COLO668 (cell line): ENCODE data around the gene DMAC2L.
A peak's percentile ranks its signal among the peaks of the same experiment; 100 is the strongest.
"Not testable (repeated sequence)": the region's sequence is repeated elsewhere in the genome, so short reads cannot be mapped to it uniquely, and the experiment has no call there.

Source experiments
- DNase-seq: peaks from one replicate; lab custom pipeline; 2025; ENCODE audit not compliant: unreplicated experiment; lab: John Stamatoyannopoulos, UW

Gene DMAC2L, protein sequence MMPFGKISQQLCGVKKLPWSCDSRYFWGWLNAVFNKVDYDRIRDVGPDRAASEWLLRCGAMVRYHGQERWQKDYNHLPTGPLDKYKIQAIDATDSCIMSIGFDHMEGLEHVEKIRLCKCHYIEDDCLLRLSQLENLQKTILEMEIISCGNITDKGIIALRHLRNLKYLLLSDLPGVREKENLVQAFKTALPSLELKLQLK

DNA sequence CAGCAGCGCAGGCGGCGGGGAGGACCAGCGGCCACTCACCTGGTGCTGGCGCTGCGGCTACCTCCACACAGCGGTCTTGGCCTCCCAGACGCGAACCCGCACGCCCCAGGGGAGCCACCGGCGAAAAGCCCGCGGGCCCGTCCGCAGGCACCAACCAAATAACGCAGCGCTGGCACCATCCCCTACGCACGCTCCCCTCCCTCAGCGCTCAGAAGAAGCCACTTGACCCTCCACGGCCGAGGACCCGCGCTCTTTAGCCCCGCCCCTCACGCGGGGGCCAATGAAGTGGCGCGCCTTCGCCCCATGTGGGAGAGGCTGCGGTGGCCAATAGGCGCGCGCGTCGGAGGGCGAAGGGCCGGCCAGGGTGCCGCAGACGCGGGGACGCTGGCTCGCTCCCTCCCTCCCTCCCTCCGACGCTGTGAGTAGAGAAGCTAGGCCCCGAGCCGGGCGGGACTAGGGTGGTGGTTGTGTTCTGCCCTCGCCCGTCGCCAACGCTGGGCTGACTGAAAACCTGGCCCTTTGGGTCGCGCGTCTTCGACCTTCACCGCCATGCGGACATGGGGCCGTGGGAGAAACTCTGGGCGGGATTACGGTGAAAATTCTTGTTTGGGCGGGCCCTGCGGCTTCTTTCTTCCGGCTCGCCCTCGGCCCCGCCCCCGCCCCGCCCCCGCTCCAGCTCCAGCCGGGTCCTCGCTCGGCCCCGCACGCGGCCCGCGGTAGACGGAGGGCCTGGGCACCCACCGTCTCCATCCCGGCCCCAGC, at the start of gene DMAC2L, which contains the start of gene L2HGDH:
Gene DMAC2L, plus strand, starts transcription at position 353 of the 762 bp plus-strand sequence. CDS start 9,164 bp downstream, outside the sequence.
Gene L2HGDH, minus strand, starts transcription at position 258 of the 762 bp plus-strand sequence. Its CDS starts 79 bp downstream, at position 179.
- DNase-seq: peak; percentile 99

DNA sequence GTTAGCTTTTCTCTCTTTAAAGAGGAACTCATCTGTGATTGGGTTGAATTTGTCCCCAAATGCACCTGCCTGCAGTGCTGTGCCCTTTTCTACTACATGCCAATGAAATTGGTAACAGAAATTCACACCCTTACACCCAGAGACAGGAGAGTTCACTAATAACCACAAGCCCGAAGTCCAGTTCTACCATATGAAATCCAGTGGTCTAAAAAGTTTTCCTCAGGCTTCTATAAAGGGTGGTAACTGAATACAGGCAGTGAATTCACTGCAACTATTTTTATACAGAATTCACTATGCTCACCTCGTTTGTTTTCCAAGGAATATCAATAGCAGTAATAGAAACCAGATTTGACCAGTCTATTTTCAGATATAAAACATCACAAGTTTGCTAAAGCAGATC, 49.3 kb upstream of the DMAC2L start:
- DNase-seq: no peak

DNA sequence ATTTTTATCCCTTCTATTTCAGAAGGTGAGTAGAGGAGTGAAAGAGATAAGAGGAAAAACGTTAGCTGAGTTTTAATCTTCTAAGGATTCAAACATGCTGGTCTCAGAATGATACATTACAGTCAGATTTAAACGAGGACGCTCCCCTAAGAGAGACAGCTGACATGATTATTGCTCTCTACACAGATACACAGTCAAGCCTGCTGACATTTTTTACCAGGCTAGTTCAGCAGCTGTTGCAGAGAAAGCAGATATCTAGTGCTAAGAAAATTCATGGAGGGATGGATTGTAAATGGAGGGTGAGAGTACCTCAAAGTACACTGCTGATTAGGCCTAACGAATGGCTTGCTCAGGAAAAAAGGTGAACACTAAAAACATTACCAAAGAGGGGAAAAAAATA, 48.8 kb upstream of the DMAC2L start:
- DNase-seq: no peak

DNA sequence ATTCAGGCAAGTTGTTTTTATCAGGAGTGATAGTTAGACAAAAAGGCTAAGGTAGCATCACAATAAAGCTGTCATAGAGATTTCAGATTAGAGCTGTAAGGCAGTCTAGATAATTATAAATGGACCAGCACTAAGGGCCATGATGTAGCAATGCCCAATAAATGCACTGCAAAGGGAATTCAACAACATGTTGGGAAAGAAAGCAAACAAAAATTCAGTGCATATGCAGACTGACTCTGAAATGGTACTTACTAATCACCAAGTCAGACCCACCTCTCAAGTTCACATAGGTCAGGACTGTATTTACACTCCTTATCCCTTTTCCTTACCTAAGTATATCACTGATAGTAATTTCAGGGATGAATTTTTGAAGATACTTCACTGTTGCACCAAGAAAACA, 47.1 kb upstream of the DMAC2L start:
- DNase-seq: no peak

DNA sequence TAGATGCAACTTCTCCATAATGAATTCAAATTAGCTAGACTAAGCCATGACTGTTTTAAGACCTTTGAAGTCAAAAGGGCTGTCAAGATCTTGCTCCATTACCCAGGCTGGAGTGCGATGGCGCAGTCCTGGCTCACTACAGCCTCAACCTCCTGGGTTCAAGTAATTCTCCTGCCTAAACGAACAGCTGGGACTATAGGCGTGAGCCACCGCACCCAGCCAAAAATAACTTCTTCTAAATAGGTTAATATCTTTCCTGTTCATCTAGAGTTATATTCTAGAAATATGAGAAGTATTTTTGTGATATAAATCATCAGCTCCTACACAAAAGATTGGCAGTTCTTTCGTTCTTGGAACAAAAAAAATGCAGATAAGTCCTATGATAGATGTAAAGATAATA, 41.2 kb upstream of the DMAC2L start:
- DNase-seq: no peak

DNA sequence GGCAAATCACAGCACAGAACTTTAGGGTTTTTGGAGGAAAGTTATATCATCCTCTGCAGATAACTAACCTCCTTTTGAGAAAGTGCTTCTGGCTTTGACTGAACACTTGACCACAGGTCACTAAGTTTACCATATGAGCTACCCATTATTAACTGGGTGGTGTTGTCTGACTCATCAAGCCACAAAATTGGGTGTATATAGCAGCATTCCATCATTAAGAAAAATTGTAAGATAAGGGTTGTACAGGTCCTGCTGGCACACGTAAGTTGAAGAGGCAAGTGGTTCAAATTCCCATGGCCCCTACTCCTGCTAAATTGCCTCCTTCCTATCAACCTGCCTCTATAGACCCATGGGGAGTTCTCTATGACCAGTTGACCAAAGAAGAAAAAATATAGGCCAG, 39.6 kb upstream of the DMAC2L start:
- no peak for DNase-seq

DNA sequence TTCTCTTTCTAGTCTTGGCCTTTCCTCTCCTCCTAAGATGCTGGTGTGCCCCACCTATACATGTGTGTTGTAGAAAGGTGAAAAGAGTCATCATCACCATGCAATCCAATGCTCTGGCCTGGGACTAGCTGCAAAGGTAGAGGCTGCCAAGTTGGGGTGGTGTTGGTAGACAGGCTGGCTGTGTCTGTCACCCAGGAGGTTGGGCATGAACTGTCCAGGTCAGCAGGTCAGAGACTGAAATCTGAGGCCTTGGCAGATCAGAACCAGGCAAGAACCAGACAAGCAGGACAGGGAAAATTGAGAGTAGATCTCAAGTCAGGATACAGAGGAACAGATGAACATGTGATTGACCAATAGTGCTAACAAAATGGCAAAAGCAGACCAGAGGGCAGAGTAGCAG, 26.3 kb upstream of the DMAC2L start:
- DNase-seq: no peak

DNA sequence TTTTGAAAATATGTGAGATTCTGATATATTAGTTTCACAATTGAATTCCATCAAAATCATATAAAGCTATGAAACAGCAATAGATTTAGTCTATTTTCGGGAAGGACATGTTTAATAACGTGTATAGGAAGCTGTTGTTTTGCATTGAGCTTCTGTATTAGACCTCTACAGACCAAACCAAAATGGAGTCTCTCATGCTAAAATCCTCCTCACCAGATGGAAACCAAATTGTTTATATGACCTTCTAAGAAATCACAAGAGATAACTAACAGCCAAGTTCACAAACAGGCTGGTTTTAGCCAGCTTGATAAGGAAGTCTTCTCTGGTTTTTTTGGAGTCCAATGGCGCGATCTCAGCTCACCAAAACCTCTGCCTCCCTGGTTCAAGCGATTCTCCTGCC, 24.0 kb upstream of the DMAC2L start:
- DNase-seq: no peak

DNA sequence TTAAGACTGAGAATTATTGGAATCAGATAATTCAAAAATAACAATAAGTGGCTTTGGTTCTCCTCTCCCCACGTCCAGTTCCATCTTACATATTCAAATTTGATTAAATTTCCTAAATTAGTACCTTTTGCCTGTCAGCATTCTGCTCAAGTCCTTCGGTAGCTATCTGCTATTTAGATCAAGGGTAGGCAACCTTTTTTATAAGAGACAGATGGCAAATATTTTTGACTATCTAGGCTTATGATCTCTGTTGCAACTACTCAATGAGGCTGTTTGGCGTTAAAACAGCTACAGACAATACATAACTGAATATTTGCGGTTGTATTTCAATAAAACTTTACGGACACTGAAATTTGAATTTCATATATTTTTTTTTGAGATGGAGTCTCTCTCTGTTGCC, 21.8 kb upstream of the DMAC2L start:
- DNase-seq: no peak

DNA sequence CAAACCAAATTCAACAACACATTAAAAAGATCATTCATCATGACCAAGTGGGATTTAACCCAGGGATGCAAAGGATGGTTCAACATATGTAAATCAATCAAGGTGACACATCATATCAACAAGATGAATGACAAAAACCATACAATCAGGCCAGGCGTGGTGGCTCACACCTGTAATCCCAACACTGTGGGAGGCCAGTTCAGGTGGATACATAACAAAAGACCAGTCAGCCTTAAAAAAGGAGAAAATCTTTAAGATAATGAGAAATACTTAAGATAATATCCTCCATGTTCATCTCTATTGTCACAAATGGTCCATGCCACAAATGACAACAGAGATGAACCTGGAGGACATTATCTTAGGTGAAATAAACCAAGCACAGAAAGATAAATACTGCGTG, 12.5 kb upstream of the DMAC2L start:
- DNase-seq: no peak

DNA sequence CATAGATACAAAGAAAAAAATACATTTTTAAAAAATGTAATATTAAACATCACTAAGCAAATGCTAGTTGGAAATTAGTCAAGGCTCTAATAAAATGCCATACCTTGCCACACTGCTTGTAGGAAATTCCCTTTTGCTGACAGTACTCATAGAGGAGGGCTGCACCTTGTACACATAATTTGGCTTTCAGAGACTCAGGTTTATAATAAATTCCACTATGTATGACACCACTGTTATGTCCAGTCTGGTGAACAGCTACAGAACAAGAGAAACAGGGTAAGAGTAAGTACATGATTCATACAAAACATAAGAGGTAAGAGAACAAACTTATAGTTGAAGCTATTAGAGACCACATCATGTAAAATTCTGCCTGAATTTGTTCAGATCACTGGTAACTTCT, 10.2 kb upstream of the DMAC2L start:
- DNase-seq: no peak

DNA sequence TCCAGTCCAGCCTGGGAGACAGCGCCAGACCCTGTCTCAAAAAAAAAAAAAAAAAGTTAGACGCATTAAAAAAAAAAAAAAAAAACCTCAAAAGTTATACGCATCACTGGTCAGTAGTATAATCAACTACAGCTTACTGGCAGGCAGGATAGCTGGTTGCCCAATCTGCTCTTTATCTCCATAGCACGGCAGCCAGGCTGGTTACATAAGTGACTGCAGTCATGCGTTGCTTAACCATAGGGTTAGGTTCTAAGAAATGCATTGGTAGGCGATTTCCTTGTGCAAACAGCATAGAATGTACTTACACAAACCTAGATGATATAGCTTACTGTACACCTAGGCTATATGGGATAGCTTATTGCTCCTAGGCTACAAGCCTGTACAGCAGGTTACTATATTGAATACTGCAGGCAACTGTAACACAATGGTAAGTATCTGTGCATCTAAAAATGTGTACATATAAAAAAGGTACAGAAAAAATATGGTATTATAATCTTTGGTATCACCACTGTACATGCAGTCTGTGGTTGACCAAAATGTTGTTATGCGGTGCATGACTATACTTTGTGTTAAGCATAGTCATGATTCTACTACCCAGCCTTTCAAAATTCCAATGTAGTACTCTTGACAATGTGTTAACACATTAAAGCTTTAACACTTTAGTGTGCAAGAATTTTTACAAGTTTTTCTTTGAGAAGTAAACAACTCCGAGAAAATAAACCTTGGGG, 8.2 kb upstream of the DMAC2L start:
- DNase-seq: no peak

DNA sequence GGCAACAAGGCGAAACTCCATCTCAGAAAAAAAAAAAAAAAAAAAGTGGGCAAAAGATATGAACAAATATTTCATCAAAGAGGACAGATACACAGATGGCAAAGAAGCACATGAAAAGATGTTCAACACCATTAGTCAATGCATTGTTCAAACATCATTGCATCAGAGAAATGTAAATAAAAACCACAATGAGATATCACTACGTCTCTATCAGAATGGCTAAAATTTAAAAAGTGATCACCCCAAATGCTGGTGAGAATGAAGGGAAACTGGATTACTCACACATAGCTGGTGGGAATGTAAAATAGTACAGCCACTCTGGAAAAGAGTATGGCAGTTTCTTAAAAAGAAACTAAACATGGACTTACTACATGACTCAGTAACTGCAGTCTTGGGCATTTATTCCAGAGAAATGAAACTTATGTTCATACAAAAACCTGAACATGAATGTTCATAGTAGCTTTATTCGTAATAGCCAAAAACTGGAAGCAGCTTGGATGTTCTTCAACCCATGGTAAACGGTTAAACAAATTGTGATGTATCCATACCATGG, 3.7 kb upstream of the DMAC2L start:
- DNase-seq: no peak

DNA sequence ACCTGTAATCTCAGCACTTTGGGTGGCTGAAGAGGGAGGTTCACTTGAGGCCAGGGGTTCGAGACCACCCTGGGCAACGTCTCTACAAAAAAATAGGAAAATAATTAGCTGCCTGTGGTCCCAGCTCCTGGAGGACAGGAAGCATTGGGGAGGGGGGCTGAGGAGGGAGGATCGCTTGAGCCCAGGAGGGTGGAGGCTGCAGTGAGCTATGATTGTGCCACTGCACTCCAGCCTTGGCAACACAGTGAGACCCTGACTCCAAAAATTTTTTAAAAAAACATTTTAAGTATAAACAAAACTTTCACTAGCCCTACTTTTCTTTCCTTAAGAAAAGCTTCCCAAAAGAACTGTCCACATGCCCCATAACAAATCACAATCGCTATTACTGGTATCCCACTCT, 1.7 kb upstream of the DMAC2L start:
- no peak for DNase-seq

DNA sequence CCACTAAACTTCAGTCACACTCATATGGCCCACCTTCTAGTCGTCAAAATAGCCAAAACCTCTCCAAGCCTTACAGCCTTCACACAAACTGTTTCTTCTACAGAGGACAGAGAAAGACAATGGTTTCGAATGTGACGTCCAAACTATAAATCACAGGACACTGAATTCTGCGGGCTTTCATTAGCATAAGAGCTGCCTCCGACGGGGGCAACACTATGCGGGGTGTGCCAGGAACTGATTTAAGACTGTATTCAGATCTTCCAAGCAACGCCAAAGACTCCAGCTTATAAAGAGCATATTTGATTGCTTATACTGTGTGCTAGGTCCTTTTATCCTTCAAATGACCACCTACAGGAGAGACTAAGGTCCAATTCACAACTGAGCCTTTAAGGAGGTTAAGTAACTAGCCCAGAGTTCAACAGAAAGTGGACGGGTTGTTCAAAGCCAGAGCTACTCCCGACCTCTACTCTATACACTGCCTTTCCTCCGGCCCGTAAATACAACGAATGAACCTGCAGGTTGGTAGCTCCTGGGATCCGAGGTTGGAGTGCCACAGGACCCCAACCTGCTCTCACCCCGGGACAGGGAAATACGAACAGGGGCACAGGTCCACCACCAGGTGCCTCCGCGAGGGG, 670 bp upstream of the DMAC2L start:
- DNase-seq: peak; percentile 34

DNA sequence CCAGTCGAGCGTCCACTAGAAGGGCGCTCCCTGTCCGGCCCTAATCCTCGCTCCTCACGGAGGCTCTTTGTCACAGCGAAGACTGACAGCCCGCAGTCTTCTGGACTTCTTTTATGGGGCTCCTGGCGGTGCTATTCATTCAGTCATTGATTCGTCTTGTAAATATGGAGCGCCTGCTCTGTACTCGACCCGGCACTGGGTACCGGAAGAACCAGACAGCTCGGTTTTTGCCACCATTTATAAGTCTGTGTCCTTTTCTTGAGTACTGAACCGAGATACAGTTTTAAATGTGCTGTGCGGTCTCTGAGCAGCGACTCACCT, 570 bp downstream of the DMAC2L start:
- no peak for DNase-seq

DNA sequence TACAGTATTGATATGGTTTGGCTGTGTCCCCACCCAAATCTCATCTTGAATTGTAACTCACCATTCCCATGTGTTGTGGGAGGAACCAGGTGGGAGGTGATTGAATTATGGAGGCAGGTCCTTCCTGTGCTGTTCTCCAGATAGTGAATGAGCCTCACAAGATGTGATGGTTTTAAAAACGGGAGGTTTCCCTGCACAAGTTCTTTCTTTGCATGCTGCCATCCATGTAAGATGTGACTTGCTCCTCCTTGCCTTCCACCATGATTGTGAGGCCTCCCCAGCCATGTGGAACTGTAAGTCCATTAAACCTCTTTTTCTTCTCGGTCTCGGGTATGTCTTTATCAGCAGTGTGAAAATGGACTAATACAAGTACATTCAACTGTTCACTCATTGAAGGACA, 2.0 kb downstream of the DMAC2L start:
- DNase-seq: not testable (repeated sequence)

DNA sequence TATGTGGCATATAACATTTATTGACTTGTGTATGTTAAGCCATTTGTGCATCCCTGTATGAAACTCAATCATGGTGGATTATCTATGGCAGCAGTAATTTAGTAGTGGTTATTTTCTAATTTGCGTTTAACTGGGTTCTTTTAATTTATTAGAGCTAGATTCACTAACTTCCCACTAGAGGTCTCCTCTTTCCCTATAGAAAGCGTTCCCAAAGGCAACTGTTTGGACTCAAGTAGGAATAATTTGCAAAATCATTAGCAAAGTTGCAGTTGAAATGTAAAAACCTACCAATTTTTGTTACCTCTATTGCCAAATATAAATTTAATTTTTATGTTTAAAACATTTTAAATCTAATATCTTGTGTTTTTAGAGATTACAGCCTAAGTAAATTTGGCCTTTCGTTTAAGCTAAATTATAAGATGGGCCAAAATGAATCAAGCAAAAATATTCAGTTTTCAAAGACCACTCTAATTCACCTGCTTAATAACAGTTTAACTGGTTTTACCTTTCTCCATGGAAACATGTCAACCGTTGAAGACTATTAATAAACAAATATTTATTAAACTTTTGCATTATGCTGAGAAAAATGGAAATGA, 6.0 kb downstream of the DMAC2L start:
- DNase-seq: no peak

DNA sequence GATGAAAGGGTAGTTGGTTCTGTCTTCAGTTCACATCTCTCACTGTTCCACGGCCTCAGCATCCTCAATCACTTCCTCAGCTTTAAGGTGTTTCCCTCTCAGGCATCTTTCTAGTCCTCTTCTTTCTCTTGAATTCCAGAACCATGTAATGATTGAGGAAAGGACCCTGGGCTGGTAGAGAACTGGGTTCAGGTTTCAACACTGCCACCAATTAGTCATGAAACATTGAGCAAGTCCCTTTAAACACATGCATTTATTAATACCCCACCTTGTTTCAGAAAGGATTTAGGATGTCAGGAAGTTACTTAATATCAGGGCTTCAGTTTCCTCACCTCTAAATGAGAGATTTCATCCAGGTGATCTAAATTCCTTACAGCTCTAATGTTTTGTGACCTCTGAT, 7.2 kb downstream of the DMAC2L start:
- DNase-seq: no peak

DNA sequence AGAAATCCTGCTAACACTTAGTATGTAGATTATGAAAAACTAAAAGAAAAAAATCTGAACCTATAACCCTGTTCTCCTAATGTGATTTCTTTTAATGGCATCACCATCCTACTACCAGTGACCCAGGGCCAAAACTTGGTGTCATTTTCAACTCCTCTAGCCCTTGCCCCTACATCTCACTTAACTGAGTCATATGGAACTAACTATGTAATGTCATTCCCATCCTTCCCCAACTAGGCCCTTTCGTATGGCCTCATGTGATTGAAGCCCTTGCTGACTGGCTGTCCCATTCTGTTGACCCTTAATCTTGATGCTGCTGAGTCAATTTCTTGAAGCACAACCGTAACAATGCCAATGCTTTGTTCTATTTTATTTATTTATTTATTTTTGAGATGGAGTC, 7.6 kb downstream of the DMAC2L start:
- DNase-seq: no peak

DNA sequence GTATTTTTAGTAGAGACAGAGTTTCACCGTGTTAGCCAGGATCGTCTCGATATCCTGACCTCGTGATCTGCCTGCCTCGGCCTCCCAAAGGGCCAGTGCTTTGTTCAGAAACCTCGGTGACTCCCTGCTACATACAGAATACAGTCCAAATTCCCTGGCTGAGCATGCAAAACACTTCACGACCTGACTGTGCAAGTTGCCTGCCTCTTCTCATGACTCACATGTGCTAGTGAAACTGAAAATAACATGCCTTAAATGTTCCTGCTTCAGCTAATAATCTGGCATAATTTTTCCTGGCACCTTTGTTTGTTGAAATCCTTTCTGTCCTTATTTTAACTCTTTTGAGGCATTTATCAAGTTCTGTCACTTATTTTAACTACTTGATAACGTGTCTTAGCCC, 8.2 kb downstream of the DMAC2L start:
- DNase-seq: no peak
